HUDEP-2 (cell line): ENCODE results near the gene SLC26A6.

ENCODE experiments used
- DNase-seq, 76 experiments: peaks; one replicate each; lab custom pipeline; 2025; ENCODE audit not compliant: unreplicated experiment in 76 of 76; lab: John Stamatoyannopoulos, UW

SLC26A6 gene

GRCh38 chr3:48635222-48636021 is at the start of gene SLC26A6:
SLC26A6 (minus strand) TSS chr3:48635461; CDS start chr3:48635393, 68 bp downstream.
- peak; percentile 53 to 97 (median 92) for DNase-seq

- peak in 1 of 76 experiments; percentile 17 for DNase-seq
Measured at GRCh38 chr3:48684480-48685143, 49.4 kb upstream of the SLC26A6 start.

GRCh38 chr3:48684054-48684349 is 48.7 kb upstream of the SLC26A6 start:
- DNase-seq = no peak

- no peak for DNase-seq
Measured at GRCh38 chr3:48682786-48683185, 47.5 kb upstream of the SLC26A6 start.

GRCh38 chr3:48681974-48682610 is 46.8 kb upstream of the SLC26A6 start:
- no peak for DNase-seq

- DNase-seq = no peak
Measured at GRCh38 chr3:48681541-48681880, 46.2 kb upstream of the SLC26A6 start.

- DNase-seq = no peak
Measured at GRCh38 chr3:48680811-48681540, 45.7 kb upstream of the SLC26A6 start.

- no peak for DNase-seq
Measured at GRCh38 chr3:48679411-48680391, 44.4 kb upstream of the SLC26A6 start.

GRCh38 chr3:48678566-48679380 is 43.5 kb upstream of the SLC26A6 start:
- no peak for DNase-seq

- no peak for DNase-seq
Measured at GRCh38 chr3:48678056-48678455, 42.8 kb upstream of the SLC26A6 start.

- no peak for DNase-seq
Measured at GRCh38 chr3:48674505-48674904, 39.2 kb upstream of the SLC26A6 start.

- DNase-seq = no peak
Measured at GRCh38 chr3:48672522-48672921, 37.3 kb upstream of the SLC26A6 start.

- DNase-seq = peak in 10 of 76 experiments; percentile 9 to 21 (median 14)
Measured at GRCh38 chr3:48664929-48665328, 29.7 kb upstream of the SLC26A6 start.

- no peak for DNase-seq
Measured at GRCh38 chr3:48664313-48664644, 29.0 kb upstream of the SLC26A6 start.

GRCh38 chr3:48663489-48664312 is 28.4 kb upstream of the SLC26A6 start:
- DNase-seq = peak in 75 of 76 experiments; percentile 67 to 99 (median 97)

- DNase-seq = peak in 74 of 76 experiments; percentile 47 to 92 (median 82)
Measured at GRCh38 chr3:48662753-48663488, 27.7 kb upstream of the SLC26A6 start, which contains the start of gene CELSR3. CELSR3 (minus strand) TSS chr3:48662886; CDS start chr3:48662634, 252 bp downstream.

GRCh38 chr3:48662145-48662752 is 27.0 kb upstream of the SLC26A6 start:
- no peak for DNase-seq
